Smooth muscle cell (in vitro differentiated cells): ENCODE measurements around the gene PTPN21. TPM values are rescaled to one million over a fixed set of nuclear protein-coding genes. Genes with fewer than 3 reads are reported as not detected.

Source experiments
- DNase-seq: peaks from one replicate; lab custom pipeline; 2025; ENCODE audit not compliant: unreplicated experiment; lab: John Stamatoyannopoulos, UW
- H2AFZ ChIP-seq: fragments of 200-600 bp; sonication (generic); 2 replicates; pipeline ENCODE4 v1.6.0; 2016; ENCODE audit warnings: antibody characterized with exemption, low read depth, mild to moderate bottlenecking
- H3F3A ChIP-seq: fragments of 200-600 bp; sonication (generic); 2 replicates; pipeline ENCODE4 v1.6.0; 2017; ENCODE audit warnings: antibody characterized with exemption, low read depth
- H3K27ac ChIP-seq: fragments of 200-600 bp; sonication (generic); 2 replicates; pipeline ENCODE4 v1.5.1; 2016; ENCODE audit warnings: low read depth, mild to moderate bottlenecking
- H3K27me3 ChIP-seq: fragments of 200-600 bp; sonication (generic); 2 replicates; pipeline ENCODE4 v1.6.1; 2016; ENCODE audit warnings: low read depth, mild to moderate bottlenecking
- H3K36me3 ChIP-seq: fragments of 200-600 bp; sonication (generic); 2 replicates; pipeline ENCODE4 v1.5.1; 2016; ENCODE audit warnings: low read depth
- H3K4me1 ChIP-seq: fragments of 200-600 bp; sonication (generic); 2 replicates; pipeline ENCODE4 v1.5.1; 2016; ENCODE audit warnings: low read depth
- H3K4me2 ChIP-seq: fragments of 200-600 bp; sonication (generic); 2 replicates; pipeline ENCODE4 v1.6.0; 2016; ENCODE audit warnings: mild to moderate bottlenecking
- H3K4me3 ChIP-seq: fragments of 200-600 bp; sonication (generic); 2 replicates; pipeline ENCODE4 v1.5.1; 2016; ENCODE audit warnings: mild to moderate bottlenecking
- H3K79me2 ChIP-seq: fragments of 200-600 bp; sonication (generic); 2 replicates; pipeline ENCODE4 v1.6.0; 2016; ENCODE audit warnings: low read depth, mild to moderate bottlenecking
- H3K9ac ChIP-seq: fragments of 200-600 bp; sonication (generic); 2 replicates; pipeline ENCODE4 v1.6.0; 2016; ENCODE audit warnings: low read depth
- H3K9me3 ChIP-seq: fragments of 200-600 bp; sonication (generic); replicated peaks from 2 replicates; pipeline ENCODE4 v1.5.1; 2016; ENCODE audit warnings: low read depth
- H4K20me1 ChIP-seq: fragments of 200-600 bp; sonication (generic); 2 replicates; pipeline ENCODE4 v1.6.0; 2016; ENCODE audit warnings: low read depth
- WGBS: methylation state at CpG from one replicate; pipeline ENCODE4 v1.1.7; 2016; ENCODE audit warnings: low lambda C conversion rate; 5-methylcytosine and 5-hydroxymethylcytosine counted together
- polyA plus RNA-seq: library from polyadenylated mRNA; unstranded; fragments of >200 nt; fragmentation: Nextera tagmentation; extraction: Ambion mirVana; gene quantifications from 2 replicates; pipeline ENCODE4 v1.2.1, GENCODE V29; 2016
- total RNA-seq: library from RNA; depleted of rRNA; stranded (reverse); fragments of >200 nt; gene quantifications from 2 replicates; pipeline ENCODE4 v1.2.3, GENCODE V29; 2014
- TF ChIP-seq, protein P1 (sequence below): fragments of 200-600 bp; sonication (generic); IDR thresholded peaks from 2 replicates; pipeline ENCODE4 v1.5.1; 2017; ENCODE audit warnings: borderline replicate concordance, mild to moderate bottlenecking, antibody characterized with exemption; ENCODE audit not compliant: insufficient read depth, poor library complexity, severe bottlenecking

The PTPN21 gene
- total and polyA plus RNA-seq, 2 experiments from 2014 or later, result 8.1 to 12.2 TPM

DNA sequence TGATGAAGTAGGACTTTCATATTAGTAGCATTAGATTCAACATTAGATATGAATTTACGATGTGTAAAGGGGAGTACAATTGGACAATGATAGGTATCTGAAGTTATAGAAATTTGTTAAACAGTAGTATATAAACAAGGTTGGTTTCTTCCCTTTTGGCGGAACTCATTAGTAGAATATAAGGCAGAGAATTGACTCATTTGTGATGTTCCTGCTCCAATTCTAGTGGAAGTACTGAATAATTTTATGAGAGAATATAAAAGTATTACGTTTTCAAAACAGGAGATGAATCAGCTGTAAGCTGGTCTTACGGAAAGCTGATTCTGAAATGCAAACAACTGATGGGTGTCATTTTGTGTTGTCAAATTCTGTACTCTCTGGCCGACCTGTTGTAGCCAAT is 21.4 kb upstream of the PTPN21 start:
- TF ChIP-seq, protein P1, sequence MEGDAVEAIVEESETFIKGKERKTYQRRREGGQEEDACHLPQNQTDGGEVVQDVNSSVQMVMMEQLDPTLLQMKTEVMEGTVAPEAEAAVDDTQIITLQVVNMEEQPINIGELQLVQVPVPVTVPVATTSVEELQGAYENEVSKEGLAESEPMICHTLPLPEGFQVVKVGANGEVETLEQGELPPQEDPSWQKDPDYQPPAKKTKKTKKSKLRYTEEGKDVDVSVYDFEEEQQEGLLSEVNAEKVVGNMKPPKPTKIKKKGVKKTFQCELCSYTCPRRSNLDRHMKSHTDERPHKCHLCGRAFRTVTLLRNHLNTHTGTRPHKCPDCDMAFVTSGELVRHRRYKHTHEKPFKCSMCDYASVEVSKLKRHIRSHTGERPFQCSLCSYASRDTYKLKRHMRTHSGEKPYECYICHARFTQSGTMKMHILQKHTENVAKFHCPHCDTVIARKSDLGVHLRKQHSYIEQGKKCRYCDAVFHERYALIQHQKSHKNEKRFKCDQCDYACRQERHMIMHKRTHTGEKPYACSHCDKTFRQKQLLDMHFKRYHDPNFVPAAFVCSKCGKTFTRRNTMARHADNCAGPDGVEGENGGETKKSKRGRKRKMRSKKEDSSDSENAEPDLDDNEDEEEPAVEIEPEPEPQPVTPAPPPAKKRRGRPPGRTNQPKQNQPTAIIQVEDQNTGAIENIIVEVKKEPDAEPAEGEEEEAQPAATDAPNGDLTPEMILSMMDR, result no peak
- Histone ChIP-seq H4K20me1 (no peaks in the 10 kb centered on the region), H3K4me3 (no peak overlapping the region), H3K4me2 (no peak overlapping the region), H3K4me1 (no peaks in the 10 kb centered on the region), H3K27ac (no peak overlapping the region), H3K9me3 (no peaks in the 10 kb centered on the region), H3K27me3 (no peaks in the 10 kb centered on the region), H2AFZ (no peak overlapping the region), H3K79me2 (peaks cover 2% of the 10 kb centered on the region), H3K9ac (no peak overlapping the region), H3F3A (no peaks in the 10 kb centered on the region), H3K36me3 (peaks cover 64% of the 10 kb centered on the region)
- DNase-seq, result no peak
- 97% methylated on average over 5 of the region's 5 CpGs for WGBS

DNA sequence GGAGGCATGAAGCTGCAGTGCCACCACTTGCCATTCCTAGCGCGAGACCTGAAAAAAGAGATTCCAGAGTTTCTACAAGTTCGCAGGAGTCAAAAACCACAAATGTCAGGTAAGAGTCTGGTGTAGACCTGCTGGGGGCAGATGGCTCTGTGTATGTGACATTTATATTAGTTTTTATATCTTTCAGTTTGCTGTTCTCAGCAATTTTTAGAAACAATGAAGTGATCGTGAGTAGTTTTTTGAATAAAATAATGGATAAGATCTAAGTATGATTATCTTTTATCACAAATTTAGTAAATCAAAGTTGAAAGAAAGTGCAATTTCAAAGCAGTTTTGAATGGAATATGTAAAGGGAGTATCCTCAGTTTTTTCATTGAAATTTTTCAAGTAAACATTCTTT is 17.3 kb upstream of the PTPN21 start:
- peaks cover 51% of the 10 kb centered on the region for H3K36me3 ChIP-seq
- TF ChIP-seq, protein P1, result no peak
- H3F3A ChIP-seq, result no peaks in the 10 kb centered on the region
- peaks cover 14% of the 10 kb centered on the region for H3K79me2 ChIP-seq
- peaks cover 10% of the 10 kb centered on the region for H4K20me1 ChIP-seq
- H3K9me3 ChIP-seq, result no peaks in the 10 kb centered on the region
- no peak overlapping the region for H3K9ac ChIP-seq
- no peak overlapping the region for H2AFZ ChIP-seq
- DNase-seq, result no peak
- H3K4me2 ChIP-seq, result no peak overlapping the region
- no peak overlapping the region for H3K27ac ChIP-seq
- WGBS, result 98% methylated on average over 4 of the region's 4 CpGs
- no peaks in the 10 kb centered on the region for H3K4me1 ChIP-seq
- no peak overlapping the region for H3K4me3 ChIP-seq
- H3K27me3 ChIP-seq, result no peaks in the 10 kb centered on the region

DNA sequence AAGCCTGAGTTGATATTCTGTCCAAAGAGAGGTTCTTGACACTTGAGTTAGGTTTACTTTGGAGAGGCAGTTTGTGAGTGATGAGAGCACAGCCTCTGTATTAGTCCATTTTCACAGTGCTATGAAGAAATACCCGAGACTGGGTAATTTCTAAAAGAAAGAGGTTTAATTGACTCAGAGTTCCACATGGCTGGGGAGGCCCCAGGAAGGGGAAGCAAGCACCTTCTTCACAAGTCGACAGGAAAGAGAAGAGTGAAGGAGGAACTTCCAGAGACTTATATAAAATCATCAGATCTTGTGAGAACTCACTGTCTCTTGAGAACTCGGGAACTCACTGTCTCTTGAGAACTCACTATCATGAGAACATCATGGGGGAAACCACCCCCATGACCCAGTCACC is 13.4 kb upstream of the PTPN21 start:
- Histone ChIP-seq H3F3A (no peaks in the 10 kb centered on the region), H3K9ac (no peak overlapping the region), H3K79me2 (peaks cover 50% of the 10 kb centered on the region), H3K4me3 (no peak overlapping the region), H2AFZ (no peak overlapping the region), H3K4me1 (peaks cover 13% of the 10 kb centered on the region), H3K36me3 (peaks cover 26% of the 10 kb centered on the region), H3K4me2 (no peak overlapping the region), H3K9me3 (no peaks in the 10 kb centered on the region), H3K27ac (no peak overlapping the region), H3K27me3 (no peaks in the 10 kb centered on the region), H4K20me1 (peaks cover 40% of the 10 kb centered on the region)
- 93% methylated on average over 3 of the region's 3 CpGs for WGBS
- DNase-seq, result no peak
- TF ChIP-seq, protein P1, result no peak

DNA sequence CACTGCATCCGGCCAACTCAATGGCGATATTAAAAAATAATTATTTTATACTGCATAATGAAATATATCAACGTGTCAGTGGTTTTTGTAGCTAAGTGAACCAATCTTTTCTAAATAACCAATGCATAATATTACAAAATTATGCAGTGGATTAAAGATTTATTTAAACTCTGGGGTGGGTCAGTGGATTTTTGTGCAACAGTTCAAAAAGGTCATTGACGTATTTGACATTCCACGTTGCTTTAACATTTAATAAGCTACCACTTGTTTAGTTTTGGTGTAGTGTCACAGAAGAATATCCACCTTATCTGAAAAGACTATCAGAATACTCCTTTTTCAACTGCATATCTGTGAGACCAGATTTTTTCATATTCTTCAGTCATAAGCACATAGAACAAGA is 10.6 kb upstream of the PTPN21 start:
- Histone ChIP-seq H3K4me3 (no peak overlapping the region), H3K4me1 (peaks cover 13% of the 10 kb centered on the region), H3K9ac (no peak overlapping the region), H3K27ac (no peak overlapping the region), H3F3A (no peaks in the 10 kb centered on the region), H3K79me2 (peaks cover 46% of the 10 kb centered on the region), H3K4me2 (no peak overlapping the region), H3K27me3 (no peaks in the 10 kb centered on the region), H4K20me1 (peaks cover 40% of the 10 kb centered on the region), H3K36me3 (peaks cover 16% of the 10 kb centered on the region), H2AFZ (no peak overlapping the region), H3K9me3 (no peaks in the 10 kb centered on the region)
- TF ChIP-seq, protein P1, result no peak
- whole genome bisulfite sequencing, result 97% methylated on average over 5 of the region's 5 CpGs
- no peak for DNase-seq
